Right hindlimb (tissue), 1 donor: ENCODE data around the gene TRIM44.
"Not testable (repeated sequence)": the region's sequence is repeated elsewhere in the genome, so short reads cannot be mapped to it uniquely, and the experiment has no call there.

Experiments used
- DNase-seq: peaks from one replicate; pipeline ENCODE4 v3.0.0-alpha.2; 2018

Gene TRIM44

DNA sequence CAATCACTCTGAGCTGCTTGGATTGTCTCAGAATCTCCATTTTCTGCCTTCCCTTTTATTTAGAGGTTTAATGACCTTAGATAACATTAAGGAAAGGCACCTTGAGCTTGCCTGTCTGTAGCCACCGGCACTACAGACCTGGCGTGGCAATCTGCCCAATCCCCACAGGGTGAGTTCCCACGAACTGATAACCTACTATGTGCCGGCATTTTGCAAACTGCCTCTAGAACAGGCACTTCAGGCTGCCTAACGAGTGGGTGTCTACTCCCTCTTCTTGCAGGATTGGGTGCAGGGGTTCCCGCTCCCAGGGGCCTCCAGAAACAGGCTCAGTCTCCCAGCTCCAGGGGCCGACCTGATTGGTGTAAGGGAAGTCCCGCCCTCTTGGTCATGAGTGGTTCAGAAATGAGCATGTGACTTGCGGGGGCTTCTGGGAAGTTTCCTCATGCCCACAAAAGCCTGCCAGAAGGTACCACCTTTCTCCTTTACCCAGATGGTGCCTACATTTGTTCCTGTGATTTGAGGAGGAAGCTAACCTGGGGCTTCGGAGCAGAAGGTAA lies 161.2 kb downstream of the TRIM44 start:
- DNase-seq = no peak

- DNase-seq = no peak
Observed at GRCh38 chr11:35825386-35825785, 162.8 kb downstream of the TRIM44 start.

GRCh38 chr11:35826006-35826405 lies 163.4 kb downstream of the TRIM44 start:
- no peak for DNase-seq

- DNase-seq = no peak
Observed at GRCh38 chr11:35826949-35827348, 164.4 kb downstream of the TRIM44 start.

DNA sequence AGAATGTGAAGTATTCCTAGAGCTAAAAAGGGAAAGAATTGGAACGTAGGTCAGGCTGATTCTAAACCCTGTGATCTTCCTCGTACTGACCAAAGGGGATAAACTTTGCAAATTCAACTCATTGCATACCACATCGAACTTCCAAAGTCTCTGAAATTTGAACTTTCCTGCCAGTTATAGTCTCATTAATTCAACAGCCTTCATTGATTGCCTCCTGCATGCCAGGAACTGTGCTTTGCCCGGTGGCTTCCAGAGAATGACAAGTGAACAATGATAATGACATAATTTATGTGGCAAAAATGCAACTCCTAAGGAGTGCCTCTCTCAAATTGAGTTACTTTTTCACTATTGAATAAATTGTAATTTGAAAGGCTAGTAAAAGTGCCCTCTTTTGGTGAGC lies 173.6 kb downstream of the TRIM44 start:
- DNase-seq = no peak

GRCh38 chr11:35838071-35838470 lies 175.5 kb downstream of the TRIM44 start:
- no peak for DNase-seq

- DNase-seq = not testable (repeated sequence)
Observed at GRCh38 chr11:35838697-35839367, 176.3 kb downstream of the TRIM44 start.

DNA sequence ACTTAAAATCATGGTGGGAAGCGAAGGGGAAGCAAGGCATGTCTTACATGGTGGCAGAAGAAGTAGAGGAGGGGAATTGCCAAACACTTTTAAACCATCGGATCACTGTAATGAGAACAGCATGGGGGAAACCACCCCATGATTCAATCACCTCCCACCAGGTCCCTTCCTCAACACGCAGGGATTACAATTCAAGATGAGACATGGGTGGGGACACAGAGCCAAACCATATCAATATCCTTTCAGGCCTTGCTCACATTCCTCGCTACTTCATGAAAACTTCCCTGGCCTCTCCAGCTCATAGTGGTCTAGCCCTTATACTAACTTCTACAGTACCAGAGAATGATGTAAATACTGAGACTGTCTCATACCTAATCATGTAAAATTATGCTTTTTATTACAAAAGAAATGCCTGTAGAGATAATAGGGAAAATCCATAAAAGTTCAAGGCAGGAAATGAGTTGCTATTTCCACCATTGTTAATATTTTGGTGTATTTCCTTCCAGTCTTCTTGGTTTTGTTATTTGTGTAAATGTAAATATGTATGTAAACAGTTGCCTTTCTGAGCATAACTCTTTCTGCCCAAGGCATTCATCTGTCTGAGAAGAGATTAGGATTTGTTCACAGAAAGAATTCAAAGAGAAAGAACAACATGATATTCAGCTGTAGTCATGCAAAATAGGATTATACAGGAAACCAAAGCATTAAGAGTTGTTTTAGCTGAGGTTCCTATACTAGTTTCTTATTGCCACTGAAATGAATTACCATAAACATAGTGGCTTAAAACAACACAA lies 177.0 kb downstream of the TRIM44 start:
- DNase-seq = no peak

- no peak for DNase-seq
Observed at GRCh38 chr11:35841733-35842132, 179.2 kb downstream of the TRIM44 start.

DNA sequence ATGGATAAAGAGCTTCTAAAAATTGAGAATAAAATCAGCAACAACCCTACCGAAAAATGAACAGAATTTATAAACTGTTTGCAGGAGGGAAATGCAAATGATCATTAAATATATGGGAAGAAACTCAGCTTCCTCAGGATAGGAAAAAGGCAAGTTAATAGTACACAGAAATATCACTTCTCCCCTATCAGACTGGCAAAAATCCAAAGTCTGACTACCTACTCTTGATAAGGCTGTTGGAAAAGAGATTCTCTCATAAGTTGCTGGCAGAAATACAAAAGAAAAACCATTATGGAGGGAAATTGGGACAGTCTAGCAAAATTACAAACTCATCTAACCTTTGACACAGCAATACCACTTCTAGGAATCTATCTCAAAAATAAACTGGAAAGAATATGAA lies 180.4 kb downstream of the TRIM44 start:
- no peak for DNase-seq

DNA sequence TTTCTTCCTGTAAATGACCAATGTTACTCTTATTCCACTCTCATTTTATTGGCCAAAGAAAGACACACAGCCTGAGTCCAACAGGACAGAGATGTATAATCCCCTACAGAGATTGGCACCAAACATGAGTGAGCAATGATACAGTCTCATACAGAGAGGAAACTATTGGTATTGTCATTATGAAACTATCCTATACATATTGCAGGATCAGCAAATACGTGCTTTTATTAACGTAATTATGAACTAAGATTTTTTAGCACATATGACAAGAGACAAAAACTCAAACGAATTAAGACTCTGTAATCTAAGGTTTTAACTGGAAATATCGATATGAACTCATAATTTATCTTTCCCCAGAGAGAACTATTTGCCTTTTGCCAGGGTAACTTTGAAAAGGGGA lies 182.0 kb downstream of the TRIM44 start:
- DNase-seq = no peak

- DNase-seq = no peak
Observed at GRCh38 chr11:35845860-35846259, 183.3 kb downstream of the TRIM44 start.

GRCh38 chr11:35846874-35847273 lies 184.3 kb downstream of the TRIM44 start:
- DNase-seq = no peak

DNA sequence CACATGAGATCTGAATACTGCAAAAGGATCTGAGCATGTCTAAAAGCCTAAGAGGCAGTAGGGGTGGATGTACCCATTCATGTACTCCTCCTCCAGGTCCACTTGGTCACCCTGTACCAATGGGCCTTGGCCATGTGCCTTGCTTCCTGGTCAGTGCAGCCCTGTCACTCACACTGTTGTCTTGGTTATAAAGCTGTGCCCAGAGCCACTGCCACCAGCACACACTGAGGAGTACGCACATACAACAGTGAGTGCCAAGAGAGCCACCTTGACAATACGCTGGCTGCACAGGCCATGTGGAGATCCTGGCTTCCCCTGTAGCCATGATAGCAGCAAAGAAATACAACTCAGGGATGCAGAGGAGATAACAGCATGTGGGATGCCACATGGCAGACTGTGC lies 184.9 kb downstream of the TRIM44 start:
- no peak for DNase-seq

GRCh38 chr11:35848616-35849015 lies 186.0 kb downstream of the TRIM44 start:
- DNase-seq = no peak

GRCh38 chr11:35850191-35850590 lies 187.6 kb downstream of the TRIM44 start:
- no peak for DNase-seq

DNA sequence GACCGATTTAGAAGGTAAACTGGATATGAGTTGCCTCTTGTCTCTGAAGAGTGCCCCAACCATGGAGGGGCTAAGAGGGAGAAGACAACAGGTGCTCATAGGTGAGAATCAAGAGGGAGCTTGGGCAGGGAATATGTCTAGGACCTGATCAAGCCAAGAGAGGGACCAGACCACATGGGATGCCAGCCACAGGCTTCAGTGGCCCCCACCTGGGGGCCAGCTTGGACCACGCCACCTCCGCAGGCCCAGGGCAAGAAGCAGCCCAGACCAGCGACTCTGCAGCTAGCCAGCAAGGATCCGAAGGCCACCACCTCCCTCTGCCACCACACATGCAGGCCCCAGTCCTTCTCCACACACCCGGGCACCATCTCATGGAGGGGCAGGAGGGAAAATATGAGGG lies 188.8 kb downstream of the TRIM44 start:
- DNase-seq = no peak

DNA sequence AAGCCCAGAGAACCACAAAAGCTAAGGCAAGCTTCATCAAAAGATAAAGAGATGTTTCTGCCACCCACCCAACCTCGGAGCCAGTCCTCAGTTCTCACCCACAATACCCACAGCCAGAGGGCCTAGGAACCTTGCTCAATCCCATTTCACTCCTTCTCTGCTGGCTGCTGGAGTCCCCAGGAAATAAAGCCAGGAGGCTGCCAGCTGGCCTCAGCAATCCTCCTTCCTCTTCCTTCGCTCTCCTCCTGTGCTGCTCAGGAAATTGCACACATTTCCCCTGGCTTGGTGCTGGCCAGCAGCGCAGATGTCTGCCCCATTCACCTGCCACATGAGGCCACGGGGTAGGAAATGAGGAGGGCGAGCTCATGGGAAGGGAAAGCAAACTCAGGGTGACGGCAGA lies 189.5 kb downstream of the TRIM44 start:
- peak; percentile 30 for DNase-seq

- no peak for DNase-seq
Observed at GRCh38 chr11:35853971-35854370, 191.4 kb downstream of the TRIM44 start.

DNA sequence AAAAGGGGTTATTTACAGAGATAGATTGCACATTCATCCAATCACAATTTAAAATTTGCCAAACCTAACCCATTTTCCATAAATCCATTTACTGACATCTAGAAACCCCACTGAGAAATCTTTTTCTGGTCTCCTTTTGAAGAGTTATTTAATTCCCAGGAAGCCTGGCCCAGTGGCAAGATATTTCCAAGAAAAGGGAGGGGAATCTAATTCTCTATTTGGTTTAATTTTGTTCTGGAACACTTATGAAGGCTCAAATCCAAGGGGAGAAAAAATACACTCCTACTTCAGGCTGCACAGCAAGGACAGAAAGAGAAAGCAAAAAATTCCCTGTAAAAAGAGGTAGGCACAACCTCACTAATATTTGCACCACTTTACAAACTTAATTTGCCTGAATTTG lies 193.1 kb downstream of the TRIM44 start:
- DNase-seq = no peak

GRCh38 chr11:35856259-35856658 lies 193.7 kb downstream of the TRIM44 start:
- no peak for DNase-seq

DNA sequence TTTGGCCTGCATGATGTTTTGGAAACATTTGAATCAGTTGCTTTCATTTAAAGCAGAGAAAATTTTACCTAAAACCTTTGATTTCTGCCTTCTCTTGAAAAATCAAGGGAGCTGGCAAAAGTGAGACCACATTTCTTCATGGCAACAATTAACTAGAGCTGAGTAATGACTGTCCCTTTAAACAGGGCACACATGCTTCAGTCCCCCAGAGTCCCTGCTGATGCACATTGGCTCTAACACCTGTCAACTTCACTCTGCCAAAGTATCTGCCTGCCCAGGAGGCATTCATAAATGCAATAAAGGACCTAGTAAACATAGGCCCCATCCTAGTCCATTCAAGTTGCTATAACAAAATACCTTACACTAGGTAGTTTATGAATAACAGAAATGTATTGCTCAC lies 194.2 kb downstream of the TRIM44 start:
- no peak for DNase-seq

- DNase-seq = no peak
Observed at GRCh38 chr11:35857922-35858321, 195.3 kb downstream of the TRIM44 start.

DNA sequence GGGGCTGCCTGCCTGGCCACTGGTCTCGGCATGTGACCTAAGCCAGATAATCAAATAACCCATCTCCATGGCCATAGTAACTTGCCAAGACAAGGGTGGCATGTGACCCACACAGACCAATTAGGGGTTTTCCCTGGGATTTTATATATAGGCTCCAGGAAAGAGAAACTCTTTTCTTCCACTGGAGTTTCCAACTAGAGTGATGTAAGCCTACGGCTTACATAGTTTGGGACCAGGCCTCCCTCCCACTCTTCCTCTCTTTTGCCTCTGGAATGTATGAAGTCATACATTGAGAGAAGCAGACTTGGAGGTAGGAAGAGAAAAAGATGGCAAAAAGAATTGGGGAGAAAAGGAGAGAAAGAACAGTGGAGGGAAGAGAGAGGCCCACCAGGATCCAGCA lies 196.7 kb downstream of the TRIM44 start:
- DNase-seq = no peak
